ENCODE results near the gene TBX2.
"Not testable (repeated sequence)": the region's sequence is repeated elsewhere in the genome, so short reads cannot be mapped to it uniquely, and the experiment has no call there.

Gene TBX2

DNA sequence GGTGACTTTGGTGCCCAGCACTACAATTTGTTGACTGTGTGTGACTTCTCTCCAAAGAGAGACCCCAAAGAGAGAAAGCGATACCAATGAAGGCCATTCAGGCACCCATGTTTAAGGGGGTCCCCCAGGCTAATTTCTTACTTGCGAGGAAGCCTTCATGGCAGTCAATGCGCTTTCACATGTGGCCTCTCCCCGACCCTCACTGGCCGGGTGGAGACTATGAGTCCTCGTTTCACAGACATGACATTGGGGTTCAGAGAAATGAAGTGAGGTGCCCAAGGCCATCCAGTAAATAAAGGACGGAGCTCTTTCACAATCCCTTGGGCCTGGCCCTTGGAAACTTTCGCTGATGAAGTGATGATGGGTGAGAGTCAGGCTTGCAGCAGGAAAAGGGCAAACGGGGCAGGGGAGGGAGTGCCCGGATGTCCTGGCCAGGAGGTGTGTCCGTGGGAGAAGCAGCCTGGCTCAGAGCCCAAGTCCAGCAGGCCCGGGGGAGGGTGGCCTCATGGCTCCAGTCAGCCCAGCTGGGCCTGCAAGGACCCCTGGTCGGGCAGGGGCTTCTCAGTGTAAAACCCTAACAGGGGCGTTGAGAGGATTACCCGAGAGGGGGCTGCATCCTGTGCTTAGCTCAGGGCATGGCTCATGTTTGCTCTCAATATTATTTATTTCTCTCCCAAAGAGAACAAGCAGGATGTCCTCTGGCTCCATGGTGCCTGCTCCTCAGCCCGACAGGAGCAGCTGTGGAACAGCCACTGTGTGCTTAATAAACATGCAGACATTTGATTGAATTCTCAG, 14.7 kb downstream of the TBX2 start:
- no peak for DNase-seq (ENCODE audit: low read depth)

DNA sequence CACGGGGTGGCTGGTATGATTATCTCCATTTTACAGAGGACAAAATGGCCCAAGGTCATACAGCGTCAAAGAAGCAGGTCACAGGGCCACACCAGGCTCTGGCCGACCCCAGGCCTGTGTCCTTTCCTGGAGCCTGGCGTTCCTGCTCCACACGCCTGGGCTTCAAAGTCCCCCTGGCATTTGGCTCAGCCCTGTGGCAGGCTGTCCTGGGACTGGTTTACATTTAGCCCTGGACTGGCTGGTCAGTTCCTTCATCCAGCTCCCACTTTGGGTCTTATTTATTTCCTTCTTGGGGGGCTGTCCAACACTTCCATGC, 15.3 kb downstream of the TBX2 start:
- no peak for DNase-seq (ENCODE audit: low read depth)

DNA sequence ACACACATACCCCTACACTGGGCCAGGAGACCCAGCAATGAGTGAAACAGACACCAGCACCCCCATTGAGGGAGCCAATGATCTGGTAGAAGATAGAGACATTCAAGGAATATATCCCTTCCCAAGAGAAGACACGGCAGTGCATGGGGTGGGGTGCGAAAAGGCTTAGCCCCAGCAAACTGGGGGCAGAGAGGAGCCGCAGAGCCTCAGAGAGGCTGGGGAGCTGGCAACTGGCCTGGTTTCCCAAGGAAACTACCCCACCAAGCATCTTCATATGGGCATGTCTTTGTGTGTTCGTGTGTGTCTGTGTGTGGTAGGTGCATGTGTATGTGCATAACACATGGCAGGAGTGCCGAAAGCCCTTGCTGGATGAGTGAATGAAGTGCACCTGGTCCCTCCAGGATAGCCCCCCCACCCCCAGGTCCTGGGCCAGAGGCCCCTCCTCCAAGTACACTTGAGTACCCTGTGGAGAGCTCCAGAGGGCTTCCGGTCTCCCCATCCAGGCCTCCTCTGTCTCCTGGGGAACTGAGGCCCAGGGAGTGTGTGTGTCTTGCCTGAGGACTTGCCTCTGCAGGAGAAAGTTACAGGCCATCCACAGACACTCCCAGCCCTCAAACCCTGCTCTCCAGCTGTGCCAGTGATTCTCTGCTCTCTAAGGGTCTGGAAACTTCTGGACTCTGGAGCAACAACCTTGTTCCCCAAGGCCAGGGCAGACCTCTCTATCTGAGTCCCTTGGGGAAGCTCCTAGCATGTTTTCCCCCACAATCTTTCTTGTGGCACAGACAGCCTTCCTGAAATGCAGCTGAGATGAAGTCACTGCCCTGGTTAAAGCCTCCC, 15.9 kb downstream of the TBX2 start:
- DNase-seq (ENCODE audit: low read depth) = no peak

DNA sequence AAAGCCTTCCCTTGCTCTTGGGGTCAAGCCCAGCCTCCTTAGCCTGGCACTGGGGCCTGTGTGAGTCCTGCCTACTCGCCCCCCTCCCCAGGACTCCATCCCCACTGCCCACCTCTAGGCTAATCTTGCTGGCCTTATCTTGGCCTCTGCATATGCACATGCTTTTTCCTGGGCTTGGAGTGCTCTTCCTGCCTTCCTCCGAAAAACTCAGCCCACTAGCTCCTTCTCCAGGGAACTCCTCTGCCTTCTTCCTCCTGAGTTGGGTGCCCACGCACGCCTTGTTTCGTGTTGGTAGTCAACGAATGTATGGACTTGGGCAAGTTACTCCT, 16.5 kb downstream of the TBX2 start:
- DNase-seq (ENCODE audit: low read depth) = no peak

DNA sequence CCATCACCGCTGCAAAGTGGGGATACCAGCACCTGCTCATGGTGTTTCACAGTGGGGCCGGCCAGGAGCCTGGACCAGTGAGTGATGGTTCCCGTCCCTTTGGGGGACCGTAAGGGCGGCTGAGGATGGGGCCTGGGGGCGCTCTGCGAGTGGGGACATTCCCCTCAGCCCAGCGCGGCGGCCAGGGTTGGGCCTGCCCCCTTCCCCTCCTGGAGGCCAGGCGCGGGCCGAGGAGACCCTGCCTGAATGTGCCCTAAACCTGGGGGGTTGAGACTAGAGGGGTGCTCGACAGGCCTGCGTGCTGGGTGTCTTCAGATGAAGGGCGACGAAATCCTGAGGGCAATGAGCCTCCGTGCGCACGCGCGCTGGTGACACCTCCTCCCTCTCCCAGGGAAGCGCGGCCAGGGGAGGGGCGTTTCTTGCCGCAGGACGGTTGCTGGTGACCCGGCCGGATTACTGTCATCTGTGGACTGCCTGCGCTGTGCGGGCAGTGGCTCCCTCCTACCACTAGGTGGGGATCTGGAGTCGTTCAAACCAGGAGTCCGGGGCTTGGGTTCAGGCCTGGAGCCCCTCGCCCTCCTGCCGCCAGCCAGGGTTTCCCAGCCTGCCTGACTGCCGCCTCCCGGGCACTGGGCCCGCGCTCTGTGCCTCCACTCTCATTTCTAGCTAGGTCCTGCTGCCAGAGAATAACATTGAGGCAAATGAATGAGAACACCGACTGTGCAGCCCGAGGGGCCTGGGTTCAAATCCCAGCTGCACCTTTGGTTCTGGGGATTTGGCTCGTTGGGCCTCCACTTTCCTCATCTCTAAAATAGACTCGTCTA, 17.1 kb downstream of the TBX2 start:
- no peak for DNase-seq (ENCODE audit: low read depth)

DNA sequence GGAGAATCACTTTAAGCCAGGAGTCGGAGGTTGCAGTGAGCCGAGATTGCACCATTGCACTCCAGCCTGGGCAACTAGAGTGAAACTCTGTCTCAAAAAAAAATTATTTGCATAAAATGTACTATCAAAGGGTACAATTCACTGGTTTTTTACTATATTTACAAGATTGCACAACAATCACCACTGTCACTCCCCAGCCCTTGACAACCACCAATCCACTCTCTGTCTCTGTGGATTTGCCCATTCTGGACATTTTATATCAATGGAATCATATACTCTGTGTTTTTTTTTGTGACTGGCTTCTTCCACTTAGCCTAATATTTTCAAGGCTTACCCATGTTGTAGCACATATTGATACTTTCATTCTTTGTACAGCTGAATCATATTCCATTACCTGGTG, 18.8 kb downstream of the TBX2 start:
- no peak for DNase-seq (ENCODE audit: low read depth)

DNA sequence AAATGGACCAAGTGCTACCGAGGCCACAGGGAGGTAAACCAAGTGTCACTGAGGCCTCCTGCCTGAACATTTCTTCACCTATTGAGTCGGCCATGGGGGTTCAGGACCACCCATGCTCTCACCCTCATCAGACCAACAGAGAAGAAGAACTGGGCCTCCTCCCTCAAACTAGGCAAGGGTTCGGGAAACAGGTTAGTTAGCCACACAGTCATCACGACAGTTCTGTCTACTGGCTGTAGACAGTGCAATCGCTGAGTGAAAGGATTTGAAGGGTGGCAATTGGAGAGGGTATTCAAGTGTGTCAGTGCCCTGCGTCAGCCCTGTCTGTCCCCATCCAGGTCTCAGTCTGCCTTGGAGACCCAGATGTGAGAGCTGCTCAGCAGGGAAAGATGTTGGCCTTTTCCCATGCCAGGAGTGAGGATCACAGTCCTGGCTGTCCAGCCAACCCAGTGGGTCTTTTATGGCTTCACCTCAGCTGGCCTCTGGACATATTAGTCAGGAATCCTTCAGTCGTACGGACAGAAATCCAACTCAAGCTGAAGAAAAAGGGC, 19.9 kb downstream of the TBX2 start:
- no peak for DNase-seq (ENCODE audit: low read depth)

DNA sequence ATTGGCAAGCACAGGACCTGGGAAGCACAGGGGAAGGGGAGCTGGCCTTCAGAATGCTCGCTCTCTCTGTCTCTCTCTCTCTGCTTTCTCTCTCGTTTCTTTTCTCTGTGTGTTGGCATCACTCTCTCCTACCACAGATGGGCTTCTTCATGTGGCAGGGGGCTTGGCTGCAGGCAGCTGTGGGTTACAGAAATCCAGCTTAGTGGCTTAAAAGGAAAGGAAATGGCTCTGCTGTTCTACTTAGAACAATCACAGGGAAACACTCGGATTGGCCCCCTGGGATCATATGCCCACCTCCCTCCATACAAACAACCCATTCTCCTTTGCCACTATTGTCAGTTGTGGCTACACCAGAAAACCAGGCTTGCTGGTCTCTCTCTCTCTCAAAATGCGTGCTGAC, 20.4 kb downstream of the TBX2 start:
- no peak for DNase-seq (ENCODE audit: low read depth)

DNA sequence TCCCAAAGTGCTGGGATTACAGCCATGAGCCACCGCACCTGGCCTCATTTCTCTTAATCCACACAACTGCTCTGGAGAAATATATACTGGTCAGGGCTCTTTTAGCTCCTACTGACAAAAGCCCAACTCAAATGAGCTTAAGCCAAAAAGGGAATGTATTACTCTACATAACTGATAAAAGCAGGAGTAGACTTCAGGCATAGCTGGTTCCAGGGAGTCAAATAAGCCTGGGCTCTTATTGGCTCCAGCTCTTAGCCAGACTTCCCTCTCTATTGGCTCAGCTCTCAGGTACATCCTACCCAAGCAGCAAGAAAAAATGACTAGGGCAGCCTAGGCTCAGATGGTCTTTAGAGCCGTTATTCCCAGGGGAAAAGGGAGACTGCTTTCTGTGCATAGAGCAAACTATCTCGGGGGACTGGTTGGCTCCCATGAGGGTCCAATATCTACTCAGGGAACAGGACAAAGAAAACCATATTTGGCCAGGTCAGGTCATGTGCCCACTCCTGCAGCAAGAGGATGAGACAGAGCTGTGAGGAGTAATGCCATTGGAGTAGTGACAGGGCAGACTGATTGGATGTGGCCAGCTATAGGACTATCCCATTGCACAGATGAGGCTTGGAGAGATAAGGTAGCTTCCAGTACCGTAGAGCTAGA, 21.2 kb downstream of the TBX2 start:
- DNase-seq (ENCODE audit: low read depth) = no peak

DNA sequence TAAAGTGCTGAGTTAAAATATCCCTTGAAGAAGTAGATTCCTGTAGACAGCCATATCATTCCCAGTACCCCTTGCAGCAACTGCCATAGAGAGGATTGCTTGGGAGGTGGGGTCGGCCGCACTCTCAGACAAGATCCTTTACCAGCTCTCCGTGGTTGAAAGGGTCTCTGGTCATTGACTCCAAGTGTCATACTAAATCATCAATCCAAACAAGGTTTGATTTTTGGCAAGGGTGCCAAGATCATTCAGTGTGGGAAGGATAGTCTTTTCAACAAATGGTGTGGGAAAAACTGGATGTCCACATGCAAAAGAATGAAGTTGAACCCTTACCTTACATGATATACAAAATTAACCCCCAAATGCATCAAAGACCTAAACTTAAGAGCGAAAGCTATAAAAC, 21.8 kb downstream of the TBX2 start:
- DNase-seq (ENCODE audit: low read depth) = no peak

DNA sequence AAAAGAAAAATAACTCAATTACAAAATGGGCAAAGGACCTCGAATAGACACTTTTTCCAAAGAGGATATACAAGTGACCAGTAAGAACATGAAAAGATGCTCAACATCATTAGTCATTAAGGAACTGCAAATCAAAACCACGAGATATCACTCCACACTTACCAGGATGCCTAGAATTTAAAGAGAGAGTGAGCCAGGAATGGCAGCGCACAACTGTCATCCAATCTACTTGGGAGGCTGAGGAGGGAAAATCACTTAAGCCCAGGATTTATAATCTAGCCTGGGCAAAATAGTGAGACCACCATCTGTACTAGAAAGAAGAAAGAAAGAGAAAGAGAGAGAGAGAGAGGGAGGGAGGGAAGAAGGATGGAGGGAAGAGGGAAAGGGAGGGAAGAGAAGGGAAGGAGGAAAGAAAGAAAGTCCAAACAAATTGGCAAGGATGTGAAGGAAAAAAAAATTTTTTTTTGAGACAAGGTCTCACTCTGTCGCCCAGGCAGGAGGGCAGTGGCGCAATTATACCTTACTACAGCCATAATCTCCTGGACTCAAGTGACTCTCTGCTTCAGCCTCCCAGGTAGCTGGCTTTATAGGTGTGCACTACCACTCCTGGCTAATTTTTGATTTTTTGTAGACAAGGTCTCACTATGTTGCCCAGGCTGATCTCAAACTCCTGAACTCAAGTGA, 22.6 kb downstream of the TBX2 start:
- no peak for DNase-seq (ENCODE audit: low read depth)

DNA sequence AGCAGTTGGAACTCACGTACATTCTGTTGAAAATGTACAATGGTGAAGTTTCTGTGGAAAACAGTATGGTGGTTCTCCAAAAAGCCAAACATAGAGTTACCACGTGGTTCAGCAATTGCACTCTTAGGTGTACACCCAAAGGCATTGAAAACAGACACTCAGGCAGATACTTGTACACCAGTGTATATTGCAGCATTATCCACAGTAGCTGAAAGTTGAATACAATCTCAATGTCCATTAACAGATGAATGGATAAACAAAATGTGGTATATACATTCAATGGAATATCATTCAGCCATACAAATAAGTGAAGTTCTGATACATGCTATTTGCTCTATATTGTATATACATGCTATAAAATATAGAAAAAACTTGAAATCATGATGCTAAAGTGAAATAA, 23.2 kb downstream of the TBX2 start:
- no peak for DNase-seq (ENCODE audit: low read depth)

DNA sequence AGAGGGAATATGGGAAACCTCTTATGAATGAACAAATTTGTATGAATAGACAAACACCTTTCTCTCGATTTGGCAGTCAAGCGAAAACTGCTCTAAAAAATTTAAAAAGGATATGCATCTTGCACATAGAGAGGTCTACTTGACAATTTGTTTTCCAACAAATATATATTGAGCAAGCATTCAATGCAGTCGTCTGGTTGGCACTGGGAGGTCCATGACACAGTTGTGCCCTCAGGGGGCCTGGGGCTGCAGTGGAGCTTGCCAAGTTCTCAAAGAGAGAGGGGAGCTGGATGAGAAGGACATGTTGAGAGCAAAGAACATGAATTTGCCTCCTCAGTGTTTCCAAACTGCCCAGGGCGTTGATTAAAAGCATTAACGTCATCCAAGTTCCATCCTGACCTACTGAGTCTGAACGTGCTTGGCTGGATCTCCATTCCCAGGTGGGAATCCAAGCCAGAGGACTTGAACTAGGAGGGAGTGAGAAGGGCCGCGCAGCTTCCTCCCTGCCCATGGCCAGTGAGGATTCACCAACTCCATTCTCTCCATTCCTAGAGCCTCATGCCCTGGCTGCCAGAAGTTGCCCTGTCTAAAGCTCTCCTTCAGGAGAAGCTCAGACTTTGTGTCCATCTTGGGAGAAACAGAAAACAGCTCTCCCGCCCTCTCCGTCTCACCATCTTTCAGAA, 24.5 kb downstream of the TBX2 start:
- DNase-seq (ENCODE audit: low read depth) = no peak

DNA sequence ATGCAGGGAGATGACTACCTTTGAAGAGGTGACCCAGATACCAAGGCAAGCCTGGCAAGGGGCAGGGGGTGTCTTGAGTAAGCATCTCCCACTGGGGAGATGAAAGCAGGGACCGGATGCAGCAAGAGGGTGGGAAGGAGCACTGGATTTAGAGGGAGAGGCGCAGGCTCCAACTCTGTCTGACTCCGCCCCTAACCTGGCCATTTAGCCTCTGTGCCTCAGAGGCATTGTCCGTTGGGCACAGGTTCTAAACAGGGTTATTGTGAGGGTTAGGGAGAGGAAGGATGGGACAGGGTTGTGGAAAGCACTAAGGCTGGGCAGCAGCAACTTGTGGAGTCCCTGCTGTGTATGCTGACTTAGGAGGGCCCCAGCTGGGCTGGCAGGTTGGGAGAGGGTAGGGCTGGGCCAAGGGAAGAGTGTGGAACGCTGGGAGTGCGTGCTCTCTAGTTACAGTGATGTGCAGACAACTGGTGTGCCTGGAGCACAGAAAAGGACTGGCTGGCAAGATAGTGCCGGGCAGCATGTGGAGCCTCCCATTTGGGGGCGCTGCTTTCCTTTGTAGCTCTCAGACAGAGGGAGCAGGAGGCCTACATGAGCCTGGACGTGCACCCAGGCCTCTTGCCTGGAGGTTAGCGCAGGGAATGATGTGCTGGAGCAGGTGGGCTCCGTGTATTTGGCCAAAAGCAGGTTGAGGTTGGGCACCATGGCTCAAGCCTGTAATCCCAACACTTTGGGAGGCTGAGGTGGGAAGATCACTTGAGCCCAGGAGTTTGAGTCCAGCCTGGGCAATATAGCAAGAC, 26.2 kb downstream of the TBX2 start:
- DNase-seq (ENCODE audit: low read depth) = no peak

DNA sequence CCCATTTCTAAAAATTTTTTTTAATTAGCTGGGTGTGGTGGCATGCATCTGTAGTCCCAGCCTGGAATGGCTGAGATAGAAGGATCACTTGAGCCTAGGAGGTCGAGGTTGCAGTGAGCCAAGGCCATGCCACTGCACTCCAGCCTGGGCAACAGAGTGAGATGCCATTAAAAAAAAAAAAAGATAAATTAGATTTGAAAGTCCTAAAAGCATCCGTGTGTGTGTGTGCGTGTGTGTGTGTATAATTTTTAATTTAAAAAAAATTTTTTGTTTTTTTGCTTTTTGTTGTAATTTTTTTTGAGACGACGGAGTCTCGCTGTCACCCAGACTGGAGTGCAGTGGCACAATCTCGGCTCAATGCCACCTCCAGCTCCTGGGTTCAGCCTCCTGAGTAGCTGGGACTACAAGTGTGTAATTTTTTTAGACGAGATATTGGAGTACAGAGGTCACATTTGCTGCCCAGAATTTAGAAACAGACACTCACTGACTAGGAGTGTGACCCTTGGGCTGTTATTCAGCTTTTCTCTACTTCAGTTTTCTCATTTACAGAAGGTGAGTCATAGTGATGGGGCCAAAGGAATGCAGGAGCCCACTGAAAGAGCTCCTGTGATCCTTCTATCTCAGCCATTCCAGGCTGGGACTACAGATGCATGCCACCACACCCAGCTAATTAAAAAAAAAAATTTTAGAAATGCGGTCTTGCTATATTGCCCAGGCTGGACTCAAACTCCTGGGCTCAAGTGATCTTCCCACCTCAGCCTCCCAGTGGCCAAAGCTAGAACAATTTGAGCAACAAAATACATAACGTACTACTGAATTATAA, 27.1 kb downstream of the TBX2 start:
- DNase-seq (ENCODE audit: low read depth) = no peak

DNA sequence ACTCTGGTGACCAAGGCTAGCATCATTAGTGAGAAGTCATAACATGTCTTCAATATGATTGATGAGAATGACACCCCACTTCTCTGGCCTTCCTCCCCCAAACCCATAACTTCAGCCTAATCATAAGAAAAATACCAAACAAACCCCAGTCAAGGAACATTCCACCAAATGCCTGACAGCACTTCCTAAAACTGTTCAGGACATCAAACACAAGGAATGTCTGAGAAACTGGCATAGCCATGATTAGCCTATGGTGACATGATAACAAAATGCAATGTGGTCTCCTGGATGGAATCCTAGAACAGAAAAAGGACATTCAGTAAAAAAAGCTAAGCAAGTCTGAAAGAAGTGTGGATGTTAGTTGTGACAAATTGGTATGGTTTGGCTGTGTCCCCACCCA, 27.9 kb downstream of the TBX2 start:
- DNase-seq (ENCODE audit: low read depth) = no peak

DNA sequence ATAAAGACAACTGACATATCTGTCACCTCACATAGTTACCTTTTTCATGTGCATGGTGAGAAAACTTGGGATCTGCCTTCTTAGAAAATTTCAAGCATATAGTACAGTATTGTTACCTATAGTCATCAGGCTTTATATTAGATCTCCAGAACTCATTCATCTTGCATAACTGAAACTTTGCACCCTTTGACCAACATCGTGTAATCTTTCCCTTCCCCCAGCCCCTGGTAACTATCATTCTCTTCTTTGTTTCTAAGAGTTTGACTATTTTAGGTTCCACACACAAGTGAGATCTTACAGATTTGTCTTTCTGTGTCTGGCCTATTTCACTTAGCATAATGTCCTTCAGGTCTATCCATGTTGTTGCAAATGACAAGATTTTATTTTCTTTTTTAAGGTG, 29.6 kb downstream of the TBX2 start:
- no peak for DNase-seq (ENCODE audit: low read depth)

DNA sequence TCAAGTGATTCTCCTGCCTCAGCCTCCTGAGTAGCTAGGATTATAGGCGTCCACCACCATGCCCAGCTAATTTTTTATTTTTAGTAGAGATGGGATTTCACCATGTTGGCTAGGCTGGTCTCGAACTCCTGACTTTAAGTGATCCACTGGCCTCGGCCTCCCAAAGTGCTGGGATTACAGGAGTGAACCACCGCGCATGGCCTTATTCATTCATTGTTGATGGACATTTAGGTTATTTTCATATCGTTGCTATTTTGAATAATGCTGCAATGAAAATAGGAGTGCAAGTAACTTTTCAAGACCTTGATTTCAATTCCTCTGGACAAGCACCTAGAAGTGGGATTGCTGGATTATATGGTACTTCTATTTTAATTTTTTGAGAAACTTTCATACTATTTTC, 30.2 kb downstream of the TBX2 start:
- not testable (repeated sequence) for DNase-seq (ENCODE audit: low read depth)

DNA sequence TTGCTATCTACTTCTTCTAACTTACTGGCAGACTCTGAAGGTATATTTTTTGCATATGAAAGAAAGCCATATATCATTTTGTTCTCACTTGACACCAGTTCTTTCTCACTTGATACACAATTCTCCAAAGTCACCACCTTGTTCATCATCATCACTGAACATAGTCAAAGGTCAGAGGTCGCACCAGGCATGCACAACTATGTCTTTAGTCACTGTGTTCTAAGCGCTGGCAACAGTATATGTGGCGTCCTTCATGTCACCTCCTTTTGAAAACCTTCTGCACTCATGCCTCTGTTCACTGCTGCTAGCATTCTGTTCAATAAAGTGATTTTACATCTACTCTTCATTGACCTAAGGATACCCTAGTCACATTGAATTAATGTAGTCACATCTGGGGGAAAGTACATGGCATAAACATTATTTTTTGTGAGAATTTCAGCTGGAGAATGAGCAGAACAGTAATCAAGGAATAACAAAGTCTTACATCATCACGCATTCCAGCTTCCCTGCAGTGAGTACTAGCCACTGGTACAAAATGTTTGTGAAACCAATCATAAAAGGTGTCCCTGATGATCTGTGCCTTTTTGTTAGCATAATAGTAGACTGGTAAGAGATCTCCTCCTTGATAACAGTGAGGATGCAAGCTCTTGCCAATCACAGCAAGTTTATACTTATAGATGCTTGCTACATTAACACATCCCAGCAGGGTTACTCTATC, 32.1 kb downstream of the TBX2 start:
- no peak for DNase-seq (ENCODE audit: low read depth)

Data from activated T-helper 1 cell treated with Interleukin-2 at 50 U/mL for 16 hours (primary cell).